UCSD-AML1 (cell line): ENCODE data around the gene STK35.
"Not testable (repeated sequence)": the region's sequence is repeated elsewhere in the genome, so short reads cannot be mapped to it uniquely, and the experiment has no call there.

ENCODE experiments used
- DNase-seq: peaks from one replicate; lab custom pipeline; 2025; ENCODE audit not compliant: unreplicated experiment; lab: John Stamatoyannopoulos, UW

The STK35 gene

DNA sequence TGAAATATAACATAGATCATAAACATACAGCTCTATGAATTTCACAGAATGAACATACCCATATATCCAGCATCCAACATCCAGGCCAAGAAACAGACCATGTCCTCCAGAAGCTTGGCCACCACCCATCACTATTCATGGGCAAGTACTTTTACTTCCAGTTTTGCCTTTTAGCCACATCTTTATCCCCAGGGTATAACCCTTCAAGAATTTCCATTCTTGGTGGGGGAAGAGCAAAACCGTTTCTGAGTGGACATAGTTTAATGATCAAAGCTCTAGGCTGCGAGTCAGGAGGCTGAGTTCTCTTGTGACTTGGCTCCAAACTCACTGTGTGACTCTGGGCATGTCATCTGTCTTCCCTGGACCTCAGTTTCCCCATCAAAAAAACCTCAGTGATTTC is 78.3 kb downstream of the STK35 start:
- no peak for DNase-seq

DNA sequence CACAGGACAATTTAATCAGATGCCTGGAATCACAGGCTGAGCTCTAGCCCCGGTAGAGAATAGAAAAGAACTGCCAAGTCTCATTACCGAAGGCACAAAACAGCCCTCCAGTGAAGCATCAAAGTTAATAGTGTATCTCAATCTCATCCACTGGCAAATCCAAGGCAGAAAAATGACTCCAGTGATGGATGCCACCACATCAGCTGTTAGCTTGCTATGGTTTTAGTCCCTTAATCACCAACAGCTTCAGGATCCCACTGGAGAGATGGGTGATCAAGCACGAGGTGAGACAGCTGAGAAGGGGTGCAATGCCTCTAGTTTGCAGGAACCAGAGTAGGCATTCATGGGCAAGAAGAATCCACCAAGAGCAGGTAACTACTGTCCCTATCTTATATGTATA is 81.8 kb downstream of the STK35 start:
- DNase-seq, result no peak

DNA sequence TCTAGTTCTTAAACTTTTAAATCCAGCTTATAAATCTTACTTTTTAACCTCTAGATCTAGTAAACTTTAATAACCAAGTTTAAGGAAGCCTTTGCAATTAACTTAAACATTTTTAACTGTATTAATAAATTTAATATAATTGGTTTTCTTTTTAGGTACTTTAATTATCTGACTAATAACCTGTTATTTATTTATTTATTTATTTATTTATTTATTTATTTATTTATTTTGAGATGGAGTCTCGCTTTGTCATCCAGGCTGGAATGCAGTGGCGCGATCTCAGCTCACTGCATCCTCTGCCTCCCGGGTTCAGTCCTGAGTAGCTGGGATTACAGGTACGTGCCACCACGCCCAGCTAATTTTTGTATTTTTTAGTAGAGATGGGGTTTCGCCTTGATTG is 83.3 kb downstream of the STK35 start:
- DNase-seq, result not testable (repeated sequence)

DNA sequence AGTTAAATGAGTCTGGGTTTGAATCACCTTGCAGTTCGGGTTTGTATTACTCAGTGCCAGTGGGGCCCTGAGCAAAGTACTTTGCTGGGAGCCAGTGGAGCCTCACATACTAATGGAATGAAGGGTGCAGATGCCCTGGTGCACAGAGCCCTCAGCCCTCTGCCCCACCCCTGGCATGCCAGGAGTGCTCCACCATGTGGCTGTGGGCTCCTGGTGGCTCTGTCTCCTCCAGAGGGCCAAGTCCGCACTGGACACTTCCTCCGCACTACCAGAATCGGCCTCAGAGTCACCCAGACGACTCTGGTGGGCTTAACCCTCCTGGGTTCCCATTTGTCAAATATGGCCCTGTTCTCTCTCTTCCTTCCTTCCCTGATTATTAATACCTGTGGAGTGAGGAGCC is 94.0 kb downstream of the STK35 start:
- DNase-seq, result no peak

DNA sequence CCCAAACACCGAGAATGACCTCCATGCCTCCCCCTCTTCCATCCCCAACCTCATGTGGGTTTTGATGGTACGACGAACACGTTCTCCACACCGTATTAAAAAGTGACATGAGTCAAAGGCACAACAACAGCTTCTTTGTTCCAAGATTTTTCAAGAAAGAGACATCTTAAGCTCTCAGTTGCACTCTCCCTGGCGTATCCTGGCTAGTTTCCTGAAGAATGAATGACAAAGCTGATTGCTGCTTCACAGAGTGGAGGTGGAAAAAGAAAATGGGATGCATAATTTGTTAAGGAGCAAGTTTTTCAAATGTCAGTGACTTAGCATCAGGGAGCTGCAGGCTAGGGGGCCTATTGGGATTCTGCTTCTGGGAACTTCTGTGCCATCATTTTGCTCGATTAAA is 95.5 kb downstream of the STK35 start:
- no peak for DNase-seq
